NCI-H69 (cell line): ENCODE measurements around the gene OR5B3.
"Not testable (repeated sequence)": the region's sequence is repeated elsewhere in the genome, so short reads cannot be mapped to it uniquely, and the experiment has no call there.

ENCODE experiments used
- DNase-seq: peaks from one replicate; lab custom pipeline; 2025; lab: John Stamatoyannopoulos, UW

OR5B3 gene

DNA sequence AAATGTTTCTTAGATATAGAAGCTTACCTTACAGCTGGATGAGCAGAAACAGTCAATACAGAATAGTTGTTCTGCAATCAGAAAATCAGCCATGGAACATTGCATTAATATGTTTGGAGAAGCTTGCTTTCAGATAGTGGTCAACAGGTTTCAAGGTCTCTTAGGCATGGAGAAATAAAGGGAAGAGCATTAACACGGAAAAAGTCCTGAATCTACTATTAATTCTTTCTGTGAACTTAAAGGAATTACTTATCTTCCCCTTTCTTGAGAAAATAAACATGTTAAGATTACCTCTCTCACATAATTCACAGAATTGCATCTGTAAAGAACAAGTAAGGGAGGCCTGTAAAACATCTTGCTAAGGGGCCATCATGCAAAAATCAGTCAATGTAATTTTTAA, at the start of gene OR5B3:
TSS of gene OR5B3 (minus strand) at position 101 of the 400 bp plus-strand sequence. CDS start 3,465 bp downstream, outside the sequence.
- DNase-seq: no peak

- no peak for DNase-seq
These were observed 44.9 kb upstream of the OR5B3 start for GRCh38 chr11:58451585-58451984.

DNA sequence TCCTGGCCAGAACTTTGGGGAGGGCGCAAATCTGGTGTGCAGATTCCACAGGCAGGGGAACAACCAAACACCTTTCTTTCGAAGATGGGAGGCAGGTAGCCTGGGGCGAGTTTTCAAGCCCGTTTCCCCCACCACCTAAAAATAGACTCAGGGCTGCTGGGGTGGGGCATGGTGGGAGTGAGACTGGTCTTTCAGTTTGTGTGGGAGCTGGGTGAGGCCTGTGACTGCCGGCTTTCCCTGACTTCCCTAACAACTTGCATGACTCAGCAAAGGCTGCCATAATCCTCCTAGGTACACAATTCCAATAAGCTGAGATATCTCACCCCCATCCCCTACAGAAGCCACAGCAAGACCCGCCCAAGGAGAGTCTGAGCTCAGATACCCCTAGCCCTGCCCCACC, 39.6 kb upstream of the OR5B3 start:
- DNase-seq: no peak

- DNase-seq: no peak
These were observed 37.6 kb upstream of the OR5B3 start for GRCh38 chr11:58444300-58444699.

DNA sequence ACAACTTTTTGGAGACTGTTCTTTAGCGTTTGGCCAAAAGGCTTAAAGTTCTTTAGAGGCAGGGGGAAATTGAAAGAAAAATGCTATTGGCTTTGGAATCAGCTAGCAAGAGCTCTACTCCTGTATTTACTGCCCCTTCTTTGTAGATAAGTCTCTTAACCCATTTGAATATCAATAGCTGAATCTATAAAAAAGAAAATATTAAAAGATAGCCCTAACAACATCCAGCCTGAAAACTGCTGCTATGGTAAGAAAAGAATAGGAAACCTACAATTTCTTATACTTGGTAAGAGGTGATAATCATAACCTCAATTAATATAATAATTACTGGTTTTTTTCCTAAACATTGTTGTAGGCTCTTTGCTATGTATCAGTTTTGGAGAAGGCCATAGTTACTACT, 35.5 kb upstream of the OR5B3 start, which contains the start of gene OR5B12:
TSS of gene OR5B12 (minus strand) at position 101 of the 400 bp plus-strand sequence. CDS start 2,085 bp downstream, outside the sequence.
- DNase-seq: no peak

DNA sequence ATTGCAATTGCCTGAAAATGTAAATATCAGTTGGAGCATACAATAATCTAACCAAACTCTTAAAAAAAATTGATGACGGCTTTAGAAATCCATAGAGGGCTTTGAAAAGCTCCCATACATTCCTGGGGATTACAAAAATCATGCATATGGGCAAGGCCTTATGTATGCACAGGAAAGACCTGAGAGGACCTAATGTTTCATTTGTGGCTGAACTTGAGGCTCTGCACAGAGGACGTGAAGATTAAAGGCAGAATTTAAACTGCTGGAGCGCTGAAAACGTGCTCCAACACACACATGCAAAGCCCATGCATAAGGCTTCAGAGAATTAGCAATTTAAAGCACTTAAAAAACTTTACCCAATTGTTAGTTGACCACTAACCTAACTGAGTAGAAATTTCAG, 31.8 kb upstream of the OR5B3 start:
- DNase-seq: no peak

DNA sequence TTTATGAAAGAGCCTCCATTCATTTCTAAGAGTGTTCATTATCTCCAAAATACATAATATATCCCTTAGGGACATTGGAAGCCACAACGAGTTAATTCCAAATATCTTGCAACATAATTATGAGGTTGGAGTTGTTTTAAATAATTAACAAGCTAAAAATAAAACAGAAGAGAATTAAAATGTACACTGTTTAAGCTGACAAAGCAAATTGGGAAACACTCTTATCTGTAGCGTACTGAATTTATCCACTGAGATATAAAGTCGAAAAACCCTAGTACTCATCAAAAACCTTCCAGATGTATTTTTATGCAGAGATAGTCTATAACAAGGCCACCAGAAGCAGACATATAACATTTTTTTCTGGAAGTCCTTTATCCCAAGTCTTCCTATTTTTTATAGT, 27.5 kb upstream of the OR5B3 start:
- no peak for DNase-seq

DNA sequence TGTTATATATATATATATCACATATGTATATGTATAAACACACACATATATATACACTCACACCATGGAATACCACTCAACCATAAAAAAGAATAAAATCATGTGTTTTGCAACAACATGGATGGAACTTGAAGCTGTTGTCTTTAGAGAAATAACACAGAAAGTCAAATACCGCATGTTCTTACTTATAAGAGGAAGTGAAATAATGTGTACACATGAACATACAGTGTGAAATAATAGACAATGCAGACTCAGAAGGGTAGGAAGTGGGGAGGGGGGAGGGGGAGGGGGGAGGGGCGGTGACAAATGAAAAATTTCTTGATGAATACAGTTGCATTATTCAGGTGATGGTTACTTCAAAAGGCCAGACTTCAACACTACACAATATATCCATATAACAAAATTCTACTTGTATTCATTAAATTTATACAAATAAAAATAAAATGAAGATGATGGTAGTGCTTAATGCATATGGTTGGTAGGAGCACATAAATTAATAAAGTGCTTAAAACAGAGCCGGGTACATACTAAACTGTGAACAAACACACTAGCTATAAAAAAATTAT, 27.0 kb upstream of the OR5B3 start:
- DNase-seq: no peak

- no peak for DNase-seq
These were observed 22.6 kb upstream of the OR5B3 start for GRCh38 chr11:58429273-58429672.

DNA sequence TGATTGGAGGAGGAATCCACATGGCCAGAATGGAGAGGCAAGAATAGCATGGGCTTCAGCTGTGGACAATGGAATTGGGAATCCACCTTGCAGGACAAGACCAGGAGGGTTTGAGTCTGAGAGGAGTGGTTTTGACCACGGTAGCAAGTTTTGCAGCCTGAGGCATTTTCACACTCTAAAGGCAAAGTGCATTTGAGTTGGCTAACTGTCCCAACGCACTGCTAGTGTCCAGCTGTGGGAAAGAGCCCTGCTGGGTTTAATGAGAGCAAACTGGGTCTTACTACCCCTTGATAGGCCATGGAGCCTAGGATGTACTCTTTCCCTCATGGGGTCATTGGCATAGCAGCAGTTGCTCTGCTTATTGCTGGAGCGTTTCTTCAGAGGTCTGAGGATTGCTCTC, 21.3 kb upstream of the OR5B3 start, which contains the start of gene OR5B2:
TSS of gene OR5B2 (minus strand) at position 101 of the 400 bp plus-strand sequence. CDS start 4,860 bp downstream, outside the sequence.
- no peak for DNase-seq

- not testable (repeated sequence) for DNase-seq
These were observed 7.1 kb downstream of the OR5B3 start for GRCh38 chr11:58399622-58400021.

DNA sequence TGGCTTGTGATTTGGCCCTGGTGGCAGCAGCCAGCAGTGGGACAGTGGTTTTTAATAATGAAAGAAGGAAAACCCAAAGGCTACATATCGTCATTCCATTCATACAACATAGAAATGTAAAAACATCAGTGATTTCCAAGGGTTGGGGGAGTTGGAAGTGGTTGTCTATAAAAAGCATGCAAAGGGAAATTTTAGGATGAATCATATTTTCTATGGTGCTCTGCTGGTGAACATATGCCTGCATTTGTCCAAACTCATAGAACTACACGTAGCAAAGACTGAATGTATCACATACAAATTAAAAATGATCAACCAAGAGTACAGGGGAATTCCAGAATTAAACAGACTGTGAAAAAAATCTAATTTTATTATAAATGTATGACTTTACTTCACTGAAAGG, 11.1 kb downstream of the OR5B3 start:
- DNase-seq: no peak

- DNase-seq: no peak
These were observed 12.5 kb downstream of the OR5B3 start for GRCh38 chr11:58394195-58394594.

DNA sequence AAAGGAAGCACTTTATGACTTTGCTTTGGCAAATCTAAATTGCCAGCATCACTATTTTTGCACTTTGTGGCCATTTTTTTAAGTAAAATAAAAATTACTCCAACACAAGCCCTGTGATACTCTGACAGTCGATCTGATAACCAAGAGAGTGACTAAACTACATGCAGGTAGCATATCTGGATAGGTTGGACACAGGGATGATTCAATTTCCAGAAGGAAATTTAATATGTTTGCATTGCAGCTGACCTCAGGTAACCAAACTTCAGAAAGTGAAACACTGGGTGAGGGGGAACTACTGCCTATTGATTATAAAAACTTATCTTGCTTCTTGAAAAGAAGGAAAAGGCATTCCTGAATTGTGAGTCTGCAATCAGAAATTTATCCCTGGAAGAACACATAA, 13.9 kb downstream of the OR5B3 start:
- DNase-seq: no peak

GRCh38 chr11:58391879-58392278, 14.8 kb downstream of the OR5B3 start:
- no peak for DNase-seq

DNA sequence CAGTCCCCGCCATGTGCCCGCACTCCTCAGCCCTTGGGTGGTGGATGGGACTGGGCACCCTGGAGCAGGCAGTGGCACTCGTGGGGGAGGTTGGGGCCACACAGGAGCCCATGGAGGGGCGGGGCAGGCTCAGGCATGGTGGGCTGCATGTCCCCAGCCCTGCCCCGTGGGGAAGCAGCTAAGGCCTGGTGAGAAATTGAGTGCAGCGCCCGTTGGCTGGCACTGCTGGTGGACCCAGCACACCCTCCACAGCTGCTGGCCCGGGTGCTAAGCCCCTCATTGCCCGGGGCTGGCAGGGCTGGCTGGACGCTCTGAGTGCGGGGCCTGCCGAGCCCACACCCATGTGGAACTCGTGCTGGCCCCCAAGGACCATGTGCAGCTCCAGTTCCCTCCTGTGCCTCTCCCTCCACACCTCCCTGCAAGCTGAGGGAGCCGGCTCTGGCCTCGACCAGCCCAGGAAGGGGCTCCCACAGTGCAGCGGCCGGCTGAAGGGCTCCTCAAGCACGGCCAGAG, 16.1 kb downstream of the OR5B3 start:
- no peak for DNase-seq

GRCh38 chr11:58358969-58359368, 47.7 kb downstream of the OR5B3 start, which contains the start of gene OR5B17:
OR5B17 (minus strand) TSS chr11:58359069; CDS start chr11:58359069, 0 bp downstream.
- no peak for DNase-seq

GRCh38 chr11:58354727-58355126, 51.9 kb downstream of the OR5B3 start:
- no peak for DNase-seq
